ENCODE data around the gene TMEM183A. TPM values are rescaled to one million over a fixed set of nuclear protein-coding genes. Genes with fewer than 3 reads are reported as not detected.

TMEM183A gene
- polyA plus RNA-seq, 2 donors: 24.2 to 38.6 TPM

DNA sequence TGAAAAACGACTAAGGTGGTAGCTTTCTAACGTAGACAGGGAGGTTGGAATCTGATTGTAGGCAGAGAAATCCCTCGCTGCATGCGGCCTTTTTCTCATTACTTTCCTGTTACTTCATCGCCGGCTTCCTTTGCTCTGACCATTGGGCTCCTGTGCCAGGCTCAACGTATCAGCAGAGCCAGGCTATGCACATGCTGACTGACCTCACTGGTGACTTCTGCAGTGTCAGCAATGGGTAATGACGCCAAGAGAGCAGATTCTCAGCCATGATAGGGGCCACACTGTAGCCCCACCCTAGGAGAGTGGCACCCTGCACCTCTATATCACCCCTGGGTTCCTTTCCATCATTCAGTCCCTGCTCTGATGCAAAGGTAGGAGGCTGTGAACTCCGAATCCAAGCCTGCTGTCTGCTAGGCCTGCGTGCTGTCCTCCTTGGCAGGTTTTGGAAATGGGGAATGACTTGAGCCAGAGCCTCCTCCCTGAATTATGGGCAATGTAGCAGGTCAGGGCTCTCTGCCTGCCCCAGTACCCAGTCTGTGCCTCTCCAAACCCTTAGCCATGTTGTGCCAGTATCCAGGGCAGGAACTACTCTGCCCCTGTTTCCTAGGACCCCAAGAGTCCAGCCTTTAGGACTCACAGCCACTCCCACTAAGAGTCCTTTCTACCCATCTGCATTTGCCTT, 30.5 kb downstream of the TMEM183A start:
- Histone ChIP-seq H3K4me1 (ENCODE audit: control insufficient read depth in 2 of 2, insufficient read depth in 2 of 2, low read length in 1 of 2) (no peaks in the 10 kb centered on the region), H3K4me3 (ENCODE audit: low read depth in 1 of 2, low read length in 2 of 2) (no peak overlapping the region), H3K9me3 (ENCODE audit: control insufficient read depth in 2 of 2, insufficient read depth in 1 of 2, low read depth in 1 of 2, low read length in 1 of 2) (no peaks in the 10 kb centered on the region), H3K36me3 (ENCODE audit: control insufficient read depth in 2 of 2, insufficient read depth in 2 of 2, low read length in 1 of 2) (no peaks in the 10 kb centered on the region), H3K27ac (ENCODE audit: low read depth in 2 of 2, low read length in 1 of 2) (no peak overlapping the region), H3K27me3 (ENCODE audit: control insufficient read depth in 1 of 2, insufficient read depth in 2 of 2, low read length in 2 of 2) (no peaks in the 10 kb centered on the region)
- 76 to 81% methylated on average over 10 of the region's 10 CpGs for WGBS, 2 donors

DNA sequence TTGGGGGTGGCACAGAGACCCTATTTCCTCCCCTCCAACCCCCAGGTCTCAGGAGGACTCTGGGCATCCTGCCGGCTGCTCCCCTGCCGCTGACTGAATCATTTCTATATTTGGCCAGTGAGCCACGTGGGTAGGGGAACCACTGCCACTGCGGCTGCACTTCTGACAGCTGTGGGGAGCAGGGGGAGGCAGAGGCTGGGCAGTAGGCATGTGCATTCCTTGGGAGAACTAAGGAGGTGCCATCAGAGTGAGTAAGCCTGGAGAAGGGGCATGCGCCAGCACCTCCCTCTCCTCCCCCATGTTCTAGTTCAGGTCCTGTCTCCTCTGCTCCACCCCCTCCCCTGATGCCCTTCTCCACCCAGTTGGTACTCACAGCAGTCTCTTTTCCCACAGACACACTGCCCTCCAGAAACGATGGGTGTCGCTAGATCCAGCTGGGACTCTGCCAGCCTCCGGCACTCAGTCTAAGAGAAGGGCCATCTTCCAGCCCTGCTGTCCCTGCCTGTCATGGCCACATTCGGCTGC, 31.1 kb downstream of the TMEM183A start:
- WGBS, 2 donors: 28 to 31% methylated on average over 9 of the region's 9 CpGs
- Histone ChIP-seq H3K27ac (ENCODE audit: low read depth in 2 of 2, low read length in 1 of 2) (no peak overlapping the region), H3K4me3 (ENCODE audit: low read depth in 1 of 2, low read length in 2 of 2) (no peak overlapping the region), H3K27me3 (ENCODE audit: control insufficient read depth in 1 of 2, insufficient read depth in 2 of 2, low read length in 2 of 2) (no peaks in the 10 kb centered on the region), H3K9me3 (ENCODE audit: control insufficient read depth in 2 of 2, insufficient read depth in 1 of 2, low read depth in 1 of 2, low read length in 1 of 2) (no peaks in the 10 kb centered on the region), H3K4me1 (ENCODE audit: control insufficient read depth in 2 of 2, insufficient read depth in 2 of 2, low read length in 1 of 2) (no peaks in the 10 kb centered on the region), H3K36me3 (ENCODE audit: control insufficient read depth in 2 of 2, insufficient read depth in 2 of 2, low read length in 1 of 2) (no peaks in the 10 kb centered on the region)

DNA sequence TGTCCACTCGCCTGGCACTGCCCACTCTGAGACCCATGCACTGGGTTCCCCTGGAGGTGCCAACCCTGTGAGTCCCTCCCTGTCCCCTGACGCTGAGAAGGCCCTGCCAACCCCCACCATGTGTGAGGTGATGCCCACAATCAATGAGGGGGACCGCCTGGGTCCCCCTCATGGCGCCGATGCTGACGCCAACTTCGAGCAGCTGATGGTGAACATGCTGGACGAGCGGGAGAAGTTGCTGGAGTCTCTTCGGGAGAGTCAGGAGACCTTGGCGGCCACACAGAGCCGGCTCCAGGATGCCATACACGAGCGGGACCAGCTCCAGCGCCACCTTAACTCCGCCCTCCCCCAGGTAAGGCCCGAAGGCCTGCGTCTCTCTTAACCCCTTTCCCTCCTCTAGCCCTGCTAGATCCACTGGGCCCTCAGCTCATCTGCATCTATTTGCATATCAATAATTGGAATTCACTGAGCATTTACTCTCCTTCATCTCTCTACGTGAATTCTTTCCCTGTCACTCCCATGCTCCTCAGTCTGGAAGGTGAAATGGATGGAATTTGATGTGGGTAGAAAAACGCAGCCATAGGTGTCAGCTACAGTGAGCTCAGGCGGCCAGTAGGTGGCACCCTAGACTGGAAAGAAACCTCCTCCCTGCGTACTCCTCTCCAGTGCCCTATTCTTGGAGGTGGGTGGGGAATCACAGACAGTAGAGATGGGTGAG, 31.9 kb downstream of the TMEM183A start:
- WGBS, 2 donors: 51 to 52% methylated on average over 22 of the region's 22 CpGs
- Histone ChIP-seq H3K36me3 (ENCODE audit: control insufficient read depth in 2 of 2, insufficient read depth in 2 of 2, low read length in 1 of 2) (no peaks in the 10 kb centered on the region), H3K4me3 (ENCODE audit: low read depth in 1 of 2, low read length in 2 of 2) (no peak overlapping the region), H3K9me3 (ENCODE audit: control insufficient read depth in 2 of 2, insufficient read depth in 1 of 2, low read depth in 1 of 2, low read length in 1 of 2) (no peaks in the 10 kb centered on the region), H3K27ac (ENCODE audit: low read depth in 2 of 2, low read length in 1 of 2) (no peak overlapping the region), H3K4me1 (ENCODE audit: control insufficient read depth in 2 of 2, insufficient read depth in 2 of 2, low read length in 1 of 2) (no peaks in the 10 kb centered on the region), H3K27me3 (ENCODE audit: control insufficient read depth in 1 of 2, insufficient read depth in 2 of 2, low read length in 2 of 2) (no peaks in the 10 kb centered on the region)

DNA sequence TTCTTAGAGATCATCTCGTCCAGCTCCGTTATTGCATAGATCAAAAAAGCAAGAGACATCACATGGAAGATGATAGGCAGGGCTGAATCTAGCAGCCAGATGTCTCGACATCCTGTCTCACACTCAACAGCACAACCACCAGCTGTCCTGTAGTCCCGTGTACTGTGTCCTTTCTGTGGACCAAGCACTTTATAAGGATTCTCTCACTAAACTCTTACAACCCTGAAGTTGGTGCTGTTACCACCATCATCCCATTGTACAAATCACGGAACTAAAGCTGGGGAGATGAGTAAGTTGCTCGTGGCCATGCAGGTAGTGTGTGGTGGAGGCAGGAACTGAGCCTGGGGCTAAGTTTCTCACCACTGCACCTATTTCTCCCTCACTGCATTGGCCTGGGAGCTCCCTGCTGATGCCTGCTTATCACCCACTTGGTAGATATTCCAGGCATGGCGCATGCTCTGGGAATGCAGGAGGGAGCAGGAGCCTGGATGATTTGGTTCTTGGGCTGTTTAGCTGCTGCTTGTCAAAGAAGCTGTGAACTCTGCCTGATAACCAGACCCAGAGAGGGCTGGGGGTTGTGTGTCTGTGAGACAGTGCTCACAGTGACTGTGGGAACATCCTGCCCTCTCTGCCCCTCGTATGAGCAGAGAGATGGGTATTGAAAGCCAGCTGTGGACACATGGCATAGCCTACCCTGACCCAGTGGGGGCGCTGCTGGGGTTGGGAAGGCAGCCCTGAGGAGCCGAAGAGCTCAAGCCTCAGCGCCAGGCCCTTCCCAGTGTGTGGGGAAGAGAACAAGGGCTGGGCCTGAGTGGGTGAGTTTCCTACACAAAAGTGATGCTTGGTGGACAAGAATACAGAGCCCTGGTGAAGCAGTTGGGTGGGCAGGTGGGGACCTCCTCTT, 32.7 kb downstream of the TMEM183A start:
- WGBS, 2 donors: 53 to 55% methylated on average over 11 of the region's 11 CpGs
- Histone ChIP-seq H3K4me3 (ENCODE audit: low read depth in 1 of 2, low read length in 2 of 2) (no peak overlapping the region), H3K9me3 (ENCODE audit: control insufficient read depth in 2 of 2, insufficient read depth in 1 of 2, low read depth in 1 of 2, low read length in 1 of 2) (no peaks in the 10 kb centered on the region), H3K4me1 (ENCODE audit: control insufficient read depth in 2 of 2, insufficient read depth in 2 of 2, low read length in 1 of 2) (no peaks in the 10 kb centered on the region), H3K27me3 (ENCODE audit: control insufficient read depth in 1 of 2, insufficient read depth in 2 of 2, low read length in 2 of 2) (no peaks in the 10 kb centered on the region), H3K36me3 (ENCODE audit: control insufficient read depth in 2 of 2, insufficient read depth in 2 of 2, low read length in 1 of 2) (no peaks in the 10 kb centered on the region), H3K27ac (ENCODE audit: low read depth in 2 of 2, low read length in 1 of 2) (no peak overlapping the region)

DNA sequence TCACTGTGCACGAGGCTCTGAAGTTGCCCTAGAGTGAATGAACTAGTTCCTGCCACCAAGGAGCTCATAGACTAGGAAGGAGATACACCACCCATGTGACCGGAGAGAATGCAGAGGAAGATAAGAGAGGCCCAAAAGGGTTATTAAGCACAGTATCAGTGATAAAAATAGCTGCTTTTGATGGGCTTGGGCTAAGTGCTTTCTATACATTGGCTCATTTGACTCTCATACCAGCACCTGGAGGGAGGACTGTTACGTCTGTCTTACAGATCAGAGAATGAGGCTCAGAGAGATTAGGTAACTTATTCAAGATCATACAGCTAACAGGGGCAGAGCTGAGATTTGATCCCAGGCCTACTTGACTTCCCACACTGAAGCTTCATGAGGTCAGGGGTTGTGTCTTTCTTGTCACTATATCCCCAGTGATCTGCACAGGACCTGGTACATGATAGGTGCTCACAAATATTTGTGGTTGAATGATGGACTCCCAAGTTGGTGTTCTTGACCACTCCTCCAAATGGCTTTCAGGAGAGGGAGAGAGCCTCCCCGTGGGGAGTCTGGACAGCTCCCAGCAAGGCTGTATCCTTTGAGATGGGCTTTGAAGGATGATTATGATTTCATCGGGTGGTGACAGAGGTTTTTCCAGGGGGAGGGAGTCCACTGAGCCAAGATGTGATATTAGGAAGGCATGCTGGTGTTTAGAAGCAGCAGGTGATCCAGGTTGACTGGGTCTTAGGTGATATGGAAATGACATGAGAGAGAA, 33.5 kb downstream of the TMEM183A start:
- 54 to 55% methylated on average over 5 of the region's 5 CpGs for WGBS, 2 donors
- Histone ChIP-seq H3K9me3 (ENCODE audit: control insufficient read depth in 2 of 2, insufficient read depth in 1 of 2, low read depth in 1 of 2, low read length in 1 of 2) (no peaks in the 10 kb centered on the region), H3K4me1 (ENCODE audit: control insufficient read depth in 2 of 2, insufficient read depth in 2 of 2, low read length in 1 of 2) (no peaks in the 10 kb centered on the region), H3K36me3 (ENCODE audit: control insufficient read depth in 2 of 2, insufficient read depth in 2 of 2, low read length in 1 of 2) (no peaks in the 10 kb centered on the region), H3K4me3 (ENCODE audit: low read depth in 1 of 2, low read length in 2 of 2) (no peak overlapping the region), H3K27ac (ENCODE audit: low read depth in 2 of 2, low read length in 1 of 2) (no peak overlapping the region), H3K27me3 (ENCODE audit: control insufficient read depth in 1 of 2, insufficient read depth in 2 of 2, low read length in 2 of 2) (no peaks in the 10 kb centered on the region)

DNA sequence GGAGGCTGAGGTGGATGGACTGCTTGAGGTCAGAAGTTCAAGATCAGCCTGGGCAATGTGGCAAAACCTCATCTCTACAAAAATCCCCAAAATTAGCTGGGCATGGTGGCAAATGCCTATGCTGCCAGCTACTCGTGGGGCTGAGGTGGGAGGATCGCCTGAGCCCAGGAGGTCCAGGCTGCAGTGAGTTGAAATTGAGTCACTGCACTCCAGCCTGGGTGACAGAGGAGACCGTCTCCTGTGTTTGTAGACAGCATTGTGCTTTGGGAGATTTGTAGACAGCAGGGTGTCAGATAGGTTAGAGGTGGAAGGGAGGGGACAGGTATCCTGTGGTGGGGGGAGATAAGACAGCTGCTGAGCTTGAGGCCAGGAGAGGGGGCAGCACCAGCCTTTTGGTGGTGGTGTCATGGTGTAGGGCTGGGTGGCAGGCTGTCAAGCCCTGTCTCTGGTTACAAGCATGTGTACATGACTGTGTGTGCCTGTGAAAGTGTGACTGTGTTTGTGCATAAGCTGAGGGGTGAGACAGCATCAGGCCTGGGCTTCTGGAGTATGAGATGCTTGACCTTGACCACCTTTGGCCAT, 34.3 kb downstream of the TMEM183A start:
- no peaks in the 10 kb centered on the region for H3K9me3 ChIP-seq (ENCODE audit: control insufficient read depth in 2 of 2, insufficient read depth in 1 of 2, low read depth in 1 of 2, low read length in 1 of 2)
- no peaks in the 10 kb centered on the region for H3K36me3 ChIP-seq (ENCODE audit: control insufficient read depth in 2 of 2, insufficient read depth in 2 of 2, low read length in 1 of 2)
- WGBS, 2 donors: 72 to 80% methylated on average over 3 of the region's 3 CpGs
- H3K4me1 ChIP-seq (ENCODE audit: control insufficient read depth in 2 of 2, insufficient read depth in 2 of 2, low read length in 1 of 2): no peaks in the 10 kb centered on the region
- no peaks in the 10 kb centered on the region for H3K27me3 ChIP-seq (ENCODE audit: control insufficient read depth in 1 of 2, insufficient read depth in 2 of 2, low read length in 2 of 2)
- H3K4me3 ChIP-seq (ENCODE audit: low read depth in 1 of 2, low read length in 2 of 2): no peak overlapping the region
- no peak overlapping the region for H3K27ac ChIP-seq (ENCODE audit: low read depth in 2 of 2, low read length in 1 of 2)

DNA sequence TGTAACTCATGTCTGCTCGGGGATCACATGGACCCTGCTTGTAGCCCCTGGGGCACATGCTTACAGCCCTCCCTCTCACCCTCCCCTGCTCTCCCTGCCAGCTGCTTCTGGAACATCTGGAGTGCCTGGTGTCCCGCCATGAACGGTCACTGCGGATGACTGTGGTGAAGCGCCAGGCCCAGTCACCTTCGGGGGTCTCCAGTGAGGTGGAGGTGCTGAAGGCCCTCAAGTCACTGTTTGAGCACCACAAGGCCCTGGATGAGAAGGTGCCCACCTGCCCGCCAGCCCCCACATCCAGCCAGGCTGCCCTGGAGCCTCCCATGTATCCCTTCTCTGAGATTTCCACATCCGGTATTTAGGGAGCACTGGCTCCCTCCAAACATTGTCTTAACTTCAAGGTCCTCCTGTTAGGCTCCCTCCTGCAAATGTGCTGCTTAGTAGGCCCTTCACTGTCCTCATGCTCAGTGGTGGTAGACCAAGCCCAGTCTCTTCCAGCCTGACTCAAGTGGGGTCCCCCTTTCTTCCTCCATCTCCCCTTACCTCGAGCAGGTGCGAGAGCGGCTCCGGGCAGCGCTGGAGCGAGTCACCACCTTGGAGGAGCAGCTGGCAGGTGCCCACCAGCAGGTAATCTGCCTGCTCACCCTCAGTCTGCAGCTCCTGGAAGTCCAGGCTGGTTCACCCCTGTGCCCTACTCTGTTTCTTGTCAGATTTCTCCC, 36.8 kb downstream of the TMEM183A start:
- H3K4me3 ChIP-seq (ENCODE audit: low read depth in 1 of 2, low read length in 2 of 2): no peak overlapping the region
- H3K4me1 ChIP-seq (ENCODE audit: control insufficient read depth in 2 of 2, insufficient read depth in 2 of 2, low read length in 1 of 2): no peaks in the 10 kb centered on the region
- 93 to 94% methylated on average over 14 of the region's 14 CpGs for WGBS, 2 donors
- no peaks in the 10 kb centered on the region for H3K36me3 ChIP-seq (ENCODE audit: control insufficient read depth in 2 of 2, insufficient read depth in 2 of 2, low read length in 1 of 2)
- no peak overlapping the region for H3K27ac ChIP-seq (ENCODE audit: low read depth in 2 of 2, low read length in 1 of 2)
- no peaks in the 10 kb centered on the region for H3K9me3 ChIP-seq (ENCODE audit: control insufficient read depth in 2 of 2, insufficient read depth in 1 of 2, low read depth in 1 of 2, low read length in 1 of 2)
- no peaks in the 10 kb centered on the region for H3K27me3 ChIP-seq (ENCODE audit: control insufficient read depth in 1 of 2, insufficient read depth in 2 of 2, low read length in 2 of 2)

DNA sequence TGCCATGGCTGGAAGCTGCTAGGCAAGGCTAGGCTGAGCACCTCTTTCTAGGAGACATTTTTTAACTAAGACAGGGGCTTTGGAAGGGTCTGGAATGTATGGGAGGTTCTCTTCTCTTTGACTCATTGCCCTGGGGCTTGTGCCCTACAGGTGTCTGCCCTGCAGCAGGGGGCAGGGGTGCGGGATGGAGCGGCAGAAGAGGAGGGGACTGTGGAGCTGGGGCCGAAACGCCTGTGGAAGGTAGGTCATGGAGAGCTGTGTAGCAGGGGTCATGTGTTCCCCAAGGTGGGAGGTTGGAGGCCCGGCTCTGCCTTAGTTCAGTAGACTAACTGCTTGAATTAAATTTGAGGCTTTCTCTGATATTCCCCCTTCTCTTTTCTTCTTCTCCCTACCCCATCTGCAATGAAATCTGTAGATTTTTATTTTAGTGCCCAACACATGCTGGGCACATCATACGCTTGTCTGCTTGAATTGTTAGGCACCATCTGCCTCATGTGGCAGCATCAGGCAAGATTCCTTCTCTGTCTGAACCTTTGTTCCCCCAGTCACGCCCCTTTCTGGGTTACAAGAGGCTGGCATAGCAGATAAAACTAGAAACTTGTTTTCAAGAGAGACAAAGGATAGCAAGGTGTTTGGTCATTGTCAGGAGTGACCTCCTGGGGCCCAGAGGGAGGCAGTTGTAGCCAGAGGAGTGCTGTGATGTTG, 37.5 kb downstream of the TMEM183A start:
- Histone ChIP-seq H3K4me3 (ENCODE audit: low read depth in 1 of 2, low read length in 2 of 2) (no peak overlapping the region), H3K36me3 (ENCODE audit: control insufficient read depth in 2 of 2, insufficient read depth in 2 of 2, low read length in 1 of 2) (no peaks in the 10 kb centered on the region), H3K4me1 (ENCODE audit: control insufficient read depth in 2 of 2, insufficient read depth in 2 of 2, low read length in 1 of 2) (no peaks in the 10 kb centered on the region), H3K9me3 (ENCODE audit: control insufficient read depth in 2 of 2, insufficient read depth in 1 of 2, low read depth in 1 of 2, low read length in 1 of 2) (no peaks in the 10 kb centered on the region), H3K27ac (ENCODE audit: low read depth in 2 of 2, low read length in 1 of 2) (no peak overlapping the region), H3K27me3 (ENCODE audit: control insufficient read depth in 1 of 2, insufficient read depth in 2 of 2, low read length in 2 of 2) (no peaks in the 10 kb centered on the region)
- 85 to 91% methylated on average over 7 of the region's 7 CpGs for WGBS, 2 donors

Measured in esophagus (tissue), 2 donors.